GM18907 (cell line): ENCODE data around the gene HSD17B13.
A peak's percentile ranks its signal among the peaks of the same experiment; 100 is the strongest.
"Not testable (repeated sequence)": the region's sequence is repeated elsewhere in the genome, so short reads cannot be mapped to it uniquely, and the experiment has no call there.

Source experiments
- ATAC-seq: cut with Tn5 transposase; IDR thresholded peaks from one replicate; pipeline ENCODE4 v1.9.1; 2021; ENCODE audit warnings: mild to moderate bottlenecking, moderate library complexity; ENCODE audit not compliant: unreplicated experiment

Gene HSD17B13, protein sequence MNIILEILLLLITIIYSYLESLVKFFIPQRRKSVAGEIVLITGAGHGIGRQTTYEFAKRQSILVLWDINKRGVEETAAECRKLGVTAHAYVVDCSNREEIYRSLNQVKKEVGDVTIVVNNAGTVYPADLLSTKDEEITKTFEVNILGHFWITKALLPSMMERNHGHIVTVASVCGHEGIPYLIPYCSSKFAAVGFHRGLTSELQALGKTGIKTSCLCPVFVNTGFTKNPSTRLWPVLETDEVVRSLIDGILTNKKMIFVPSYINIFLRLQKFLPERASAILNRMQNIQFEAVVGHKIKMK

GRCh38 chr4:87322754-87323153 is at the start of gene HSD17B13:
Gene HSD17B13, minus strand, starts transcription at chr4:87322882. Its CDS starts 41 bp downstream, at chr4:87322841.
- ATAC-seq = no peak

DNA sequence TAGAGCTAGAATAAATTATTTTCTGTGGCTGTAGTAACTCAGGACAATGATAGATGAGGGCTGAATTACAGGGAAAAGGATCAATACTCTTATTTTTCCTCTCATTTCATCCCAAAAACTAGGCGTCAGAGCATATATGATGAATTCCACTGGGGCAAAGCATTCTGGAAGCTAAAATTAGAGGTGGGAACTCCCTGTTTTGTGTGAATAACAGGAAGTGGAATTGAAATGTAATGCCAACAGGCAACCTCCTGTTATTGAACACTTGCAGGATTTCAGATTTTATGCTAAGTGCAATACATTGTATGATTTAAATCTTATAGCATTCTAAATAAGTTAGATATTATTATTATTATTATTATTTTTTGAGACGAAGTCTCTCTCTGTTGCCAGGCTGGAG is 47.4 kb upstream of the HSD17B13 start:
- no peak for ATAC-seq

GRCh38 chr4:87366521-87367162 is 44.0 kb upstream of the HSD17B13 start:
- no peak for ATAC-seq

- ATAC-seq = no peak
Observed at GRCh38 chr4:87365348-87365747, 42.7 kb upstream of the HSD17B13 start.

- no peak for ATAC-seq
Observed at GRCh38 chr4:87363552-87363951, 40.9 kb upstream of the HSD17B13 start.

DNA sequence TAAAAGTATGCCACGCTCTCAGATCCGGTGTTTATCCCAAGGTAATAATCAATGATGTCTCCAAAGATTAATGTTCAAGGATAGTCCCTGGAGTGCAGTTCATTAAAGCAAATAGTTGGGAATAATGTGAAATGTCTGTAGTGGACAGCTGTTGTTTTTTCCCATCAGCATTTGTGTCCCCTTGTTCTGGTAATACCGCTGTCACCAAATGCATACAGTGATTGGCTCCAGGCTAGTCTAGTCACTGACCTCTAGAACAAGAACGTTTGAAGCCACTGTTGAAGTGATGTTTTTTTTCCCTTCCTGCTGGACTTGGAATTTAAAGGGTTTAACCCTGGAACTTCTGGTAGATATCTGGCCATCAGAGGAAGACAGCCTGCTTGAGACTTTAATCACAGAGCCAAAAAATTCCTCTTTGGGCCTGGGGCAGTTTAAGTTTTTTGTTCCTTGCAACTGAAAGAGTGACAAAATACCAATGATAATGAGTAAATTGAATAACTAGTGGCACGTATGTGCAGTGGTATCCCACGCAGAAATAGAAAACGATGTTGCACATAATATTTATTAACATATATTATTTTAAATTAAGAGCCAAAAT is 37.8 kb upstream of the HSD17B13 start:
- ATAC-seq = no peak

GRCh38 chr4:87359258-87359657 is 36.6 kb upstream of the HSD17B13 start:
- ATAC-seq = no peak

DNA sequence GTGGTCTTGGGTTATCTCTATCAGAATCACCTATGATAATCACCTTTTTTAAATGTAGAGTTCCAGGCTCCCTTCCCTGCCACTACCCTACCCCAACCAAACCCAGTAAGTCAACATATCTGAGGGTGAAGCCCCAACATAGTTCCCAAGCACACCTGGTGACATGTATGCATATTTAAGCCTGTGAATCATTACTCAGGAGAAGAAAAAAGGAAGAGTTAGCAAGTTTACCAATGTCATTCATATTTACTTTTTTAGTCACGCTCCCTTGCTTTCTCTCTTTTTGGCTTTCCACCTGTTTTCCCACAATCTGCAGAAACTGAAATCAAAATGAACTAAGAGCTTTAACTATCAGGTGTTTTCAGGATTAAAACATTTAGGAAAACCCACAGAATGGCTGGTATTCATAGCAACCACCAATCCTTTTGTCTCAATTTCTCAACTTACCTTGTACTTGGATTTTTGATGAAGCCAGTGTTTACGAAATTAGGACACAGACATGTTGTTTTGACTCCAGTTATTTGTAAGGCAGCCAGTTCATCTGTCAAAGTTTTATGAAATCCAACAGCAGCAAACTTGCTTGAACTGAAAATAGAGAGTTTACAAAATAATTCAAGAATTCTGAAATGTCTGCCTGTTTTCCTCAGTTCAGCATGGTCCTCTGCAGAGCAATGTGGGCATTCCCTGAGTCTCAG is 34.3 kb upstream of the HSD17B13 start:
- no peak for ATAC-seq

GRCh38 chr4:87354168-87355102 is 31.8 kb upstream of the HSD17B13 start:
- ATAC-seq = no peak

DNA sequence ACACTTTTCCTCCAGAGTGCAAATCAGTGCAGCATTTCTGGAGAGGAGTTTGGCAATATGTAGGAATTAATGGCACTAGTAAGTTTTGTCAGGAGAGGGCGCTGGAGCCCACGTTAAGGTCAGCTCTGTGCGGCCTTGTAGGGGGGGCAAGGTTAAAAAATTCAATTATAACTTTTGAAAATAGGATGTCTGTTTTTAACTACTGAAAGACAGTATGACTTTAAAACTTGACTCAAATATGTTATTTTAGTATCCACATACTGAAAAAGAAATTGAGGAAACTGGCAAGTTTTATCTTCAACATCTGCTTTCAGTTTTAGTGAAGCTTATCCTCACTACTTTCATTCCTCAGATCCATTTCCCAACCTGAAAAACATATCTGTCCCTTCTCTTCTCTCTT is 30.9 kb upstream of the HSD17B13 start:
- ATAC-seq = peak; percentile 78

- no peak for ATAC-seq
Observed at GRCh38 chr4:87345139-87345538, 22.5 kb upstream of the HSD17B13 start.

GRCh38 chr4:87342872-87343271 is 20.2 kb upstream of the HSD17B13 start:
- ATAC-seq = no peak

GRCh38 chr4:87341954-87342635 is 19.4 kb upstream of the HSD17B13 start:
- ATAC-seq = not testable (repeated sequence)

DNA sequence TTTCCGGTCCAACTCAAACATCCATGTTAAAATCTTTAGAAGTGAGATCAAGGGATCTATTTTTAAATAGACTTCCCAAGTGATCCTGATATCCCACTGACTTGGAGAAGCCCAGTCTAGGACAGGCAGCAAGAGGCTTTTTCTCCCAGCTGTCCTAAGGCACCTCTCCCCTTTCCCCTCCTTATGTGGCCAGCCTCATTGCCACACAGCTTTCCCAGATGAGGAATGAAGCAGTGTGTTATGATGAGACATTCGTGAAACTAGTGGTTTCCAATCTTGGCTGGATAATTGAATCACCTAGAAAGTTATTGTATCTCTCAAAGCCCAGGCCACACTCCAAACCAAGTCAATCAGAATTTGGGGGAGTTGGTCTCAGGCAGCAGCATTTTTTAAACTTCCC is 16.8 kb upstream of the HSD17B13 start:
- ATAC-seq = no peak

DNA sequence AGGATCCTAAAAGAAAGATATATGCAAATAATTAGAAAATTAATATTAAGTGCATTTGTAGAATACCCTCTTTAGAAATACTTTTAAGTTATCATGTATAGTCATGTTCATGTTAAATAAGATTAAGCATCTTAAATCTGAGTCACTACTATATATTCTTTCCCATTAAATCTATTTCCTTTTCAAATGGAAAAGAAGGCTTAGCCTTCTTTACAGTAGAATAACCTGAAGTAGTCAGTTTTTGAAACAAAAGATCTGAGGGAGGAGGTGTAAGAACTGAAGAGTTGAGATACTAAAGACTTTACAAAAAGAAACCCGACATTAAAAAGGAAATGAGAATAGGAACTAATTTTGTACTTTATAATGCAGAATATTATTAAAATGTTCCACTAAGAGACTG is 14.7 kb upstream of the HSD17B13 start:
- no peak for ATAC-seq

DNA sequence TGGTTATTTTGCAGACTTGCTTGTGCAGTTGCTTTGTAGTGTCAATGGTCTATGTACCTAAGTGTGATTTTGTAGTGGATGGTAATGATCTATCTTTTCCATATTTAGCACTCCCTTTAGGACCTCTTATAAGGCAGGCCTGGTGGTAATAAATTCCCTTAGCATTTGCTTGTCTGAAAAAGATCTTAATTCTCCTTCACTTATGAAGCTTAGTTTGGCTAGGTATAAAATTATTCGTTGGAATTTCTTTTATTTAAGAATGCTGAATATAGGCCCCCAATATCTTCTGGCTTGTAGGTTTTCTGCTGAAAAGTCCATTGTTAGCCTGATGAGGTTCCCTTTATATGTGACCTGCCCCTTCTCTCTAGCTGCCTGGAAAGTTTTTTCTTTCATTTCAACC is 10.6 kb upstream of the HSD17B13 start:
- no peak for ATAC-seq

DNA sequence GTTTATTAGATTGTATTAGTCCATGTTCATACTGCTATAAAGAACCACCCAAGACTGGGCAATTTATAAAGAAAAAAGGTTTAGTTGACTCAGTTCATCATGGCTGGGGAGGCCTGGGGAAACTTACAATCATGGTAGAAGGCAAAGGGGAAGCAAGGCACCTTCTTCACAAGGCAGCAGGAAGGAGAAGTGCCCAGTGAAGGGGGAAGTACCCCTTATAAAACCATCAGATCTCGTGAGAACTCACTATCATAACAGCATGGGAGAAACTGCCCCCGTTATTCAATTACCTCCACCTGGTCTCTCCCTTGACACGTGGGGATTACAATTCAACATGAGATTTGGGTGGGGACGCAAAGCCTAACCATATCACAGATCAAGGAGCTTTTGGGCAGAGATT is 8.1 kb upstream of the HSD17B13 start:
- no peak for ATAC-seq

- no peak for ATAC-seq
Observed at GRCh38 chr4:87327136-87327535, 4.5 kb upstream of the HSD17B13 start.

DNA sequence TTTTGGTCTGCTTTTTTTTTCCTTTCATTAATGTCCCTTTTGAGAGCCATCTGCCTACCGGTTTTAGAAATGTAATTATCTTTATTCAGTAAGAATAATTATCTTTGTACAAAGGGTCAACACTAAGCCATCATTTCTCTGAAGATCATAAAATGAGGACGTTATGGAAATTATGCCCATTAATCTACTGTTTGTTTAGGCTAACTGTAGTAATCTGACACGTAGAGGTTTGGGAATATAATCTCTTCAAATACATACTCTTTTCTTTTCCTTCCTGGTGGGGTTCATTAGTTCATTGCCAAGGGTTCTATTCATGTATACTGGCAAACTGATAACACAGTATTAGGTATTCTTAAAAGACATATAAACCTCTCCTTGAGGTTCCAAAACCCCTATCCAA is 3.8 kb upstream of the HSD17B13 start:
- no peak for ATAC-seq

DNA sequence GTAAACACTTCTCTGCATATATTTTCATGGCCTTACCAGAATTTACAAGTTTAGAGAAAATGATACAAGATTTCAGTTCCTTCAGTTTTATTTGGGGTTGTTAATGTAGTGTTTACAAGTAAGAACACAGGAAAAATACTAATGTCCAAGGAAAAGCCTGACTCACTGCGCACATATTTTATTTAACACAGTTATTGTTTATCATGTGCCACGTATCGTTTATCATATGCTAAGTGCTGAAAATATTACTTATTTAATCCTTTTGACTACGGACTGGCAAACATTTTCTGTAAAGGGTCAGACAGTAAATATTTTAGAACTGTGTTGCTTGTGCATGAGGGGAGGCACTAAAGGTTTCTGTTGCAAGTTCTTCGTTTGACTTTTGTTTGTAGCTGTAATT is 794 bp downstream of the HSD17B13 start:
- no peak for ATAC-seq
